Inferior parietal cortex (tissue), 1 donor: Measurements from ENCODE around the gene RIPOR2.
A peak's percentile ranks its signal among the peaks of the same experiment; 100 is the strongest.

Source experiments
- DNase-seq: peaks from one replicate; pipeline ENCODE4 v3.0.0-alpha.2; 2016; ENCODE audit errors: extremely low spot score

The RIPOR2 gene

DNA sequence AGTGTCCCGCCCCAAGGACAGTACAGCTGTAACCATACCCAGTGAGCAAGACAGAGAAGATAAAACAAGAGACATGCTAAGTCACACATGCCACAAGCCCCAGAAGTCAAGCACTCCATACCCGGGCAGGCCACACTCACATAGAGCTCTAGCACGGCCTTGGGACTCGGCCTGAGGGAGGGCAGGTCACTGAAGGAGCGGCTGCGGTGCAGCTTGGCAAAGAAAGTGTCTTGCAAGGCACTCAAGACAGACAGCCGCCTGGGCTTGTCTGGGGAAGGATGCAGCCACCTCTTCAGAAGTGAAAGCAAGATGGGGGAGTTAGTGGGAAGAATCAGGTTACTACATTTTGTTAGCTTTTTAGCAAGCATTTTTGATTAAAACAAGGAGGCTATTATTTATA, 88.4 kb downstream of the RIPOR2 start:
- DNase-seq, result no peak

DNA sequence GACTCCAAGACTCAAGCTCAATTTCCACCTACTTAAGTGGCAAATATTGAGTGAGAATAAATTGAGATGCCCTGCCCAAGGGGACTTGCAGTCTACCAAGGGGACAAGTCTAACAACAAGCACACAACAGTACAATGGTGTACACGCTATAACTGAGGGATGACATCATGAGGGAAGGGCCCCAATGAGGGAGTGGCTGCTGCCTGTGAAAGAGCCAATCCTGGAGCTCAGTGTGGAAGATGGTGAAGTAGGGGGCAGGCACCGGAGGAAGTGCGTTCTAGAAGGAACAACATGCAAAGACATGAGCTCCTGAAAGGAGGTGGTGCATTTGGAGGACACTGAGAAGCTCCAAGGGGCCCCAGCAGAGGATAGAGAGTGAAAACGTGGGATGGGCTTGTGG, 90.2 kb downstream of the RIPOR2 start:
- no peak for DNase-seq

DNA sequence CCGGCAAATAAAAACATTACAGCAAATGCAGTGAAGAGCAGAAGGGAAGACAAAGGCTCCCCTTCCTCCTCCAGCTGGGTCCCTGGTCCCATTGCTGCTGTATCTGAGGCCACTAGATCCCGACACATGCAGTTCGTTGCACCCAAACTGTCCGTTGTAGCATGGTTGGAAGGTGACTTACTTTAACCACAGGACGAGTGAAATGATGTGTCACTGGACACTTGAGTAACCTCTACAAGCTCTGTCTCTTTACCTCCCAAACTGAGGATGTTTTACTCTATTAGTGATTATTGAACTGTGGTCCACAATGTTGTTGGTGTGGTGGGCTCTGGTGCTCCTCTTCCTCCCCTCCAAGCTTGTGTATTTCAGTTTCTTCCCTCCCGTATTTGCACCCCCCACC, 90.9 kb downstream of the RIPOR2 start:
- DNase-seq, result no peak

DNA sequence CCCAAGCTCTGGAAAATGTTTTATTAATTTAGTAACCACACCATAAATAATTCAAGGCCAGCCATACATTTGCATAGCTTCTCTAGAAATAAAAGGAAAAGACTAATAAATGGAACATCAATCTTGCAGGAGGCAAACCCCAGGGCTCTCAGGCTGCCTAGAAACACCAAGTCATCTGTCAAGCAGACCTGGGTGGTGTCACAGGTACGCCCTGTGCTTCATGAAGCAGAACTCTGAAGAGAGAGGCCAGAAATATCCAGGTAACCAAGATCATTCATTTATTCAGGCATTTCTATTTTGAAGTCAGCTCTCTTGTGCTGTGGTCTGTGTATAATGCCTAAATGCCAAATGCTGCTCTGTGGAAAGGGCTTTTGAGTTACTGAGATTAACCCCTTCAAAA, 91.7 kb downstream of the RIPOR2 start:
- no peak for DNase-seq

DNA sequence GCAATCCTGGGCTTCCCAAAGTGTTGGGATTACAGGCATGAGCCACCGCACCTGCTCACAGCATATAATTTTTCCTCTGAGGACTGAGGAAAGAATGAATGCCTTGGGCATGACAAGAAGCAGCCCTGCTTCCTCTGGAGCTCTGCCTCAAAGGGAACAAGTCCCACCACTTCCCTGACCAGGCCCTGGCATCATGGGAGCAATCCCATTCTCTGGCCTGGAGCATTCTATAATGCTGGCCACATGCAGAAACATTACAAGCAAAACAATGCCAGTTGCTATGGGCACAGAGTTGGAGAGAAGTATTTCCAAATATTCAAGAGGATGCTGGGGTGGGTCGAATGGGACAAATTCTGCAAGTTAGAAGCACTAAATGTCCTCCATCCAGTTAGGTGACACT, 95.6 kb downstream of the RIPOR2 start:
- DNase-seq, result no peak

DNA sequence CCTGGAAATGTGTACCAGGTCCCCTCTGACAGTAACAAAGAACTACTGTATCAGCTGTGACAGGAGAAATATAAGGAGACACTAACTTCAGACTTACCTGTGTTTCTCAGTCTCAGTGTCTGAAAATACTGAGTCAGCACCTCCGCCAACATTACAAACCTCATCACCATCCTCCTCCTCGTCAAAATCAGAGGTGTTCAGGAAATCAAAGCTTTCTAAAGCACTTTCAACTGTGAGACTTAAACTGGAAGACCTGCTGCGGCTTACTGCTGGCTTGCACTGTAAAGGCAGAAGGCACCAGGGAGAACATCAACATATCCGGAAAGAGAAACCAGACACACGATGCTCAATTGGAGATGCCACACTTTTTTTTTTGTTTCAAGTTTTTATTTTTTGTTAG, 96.8 kb downstream of the RIPOR2 start:
- DNase-seq, result no peak

DNA sequence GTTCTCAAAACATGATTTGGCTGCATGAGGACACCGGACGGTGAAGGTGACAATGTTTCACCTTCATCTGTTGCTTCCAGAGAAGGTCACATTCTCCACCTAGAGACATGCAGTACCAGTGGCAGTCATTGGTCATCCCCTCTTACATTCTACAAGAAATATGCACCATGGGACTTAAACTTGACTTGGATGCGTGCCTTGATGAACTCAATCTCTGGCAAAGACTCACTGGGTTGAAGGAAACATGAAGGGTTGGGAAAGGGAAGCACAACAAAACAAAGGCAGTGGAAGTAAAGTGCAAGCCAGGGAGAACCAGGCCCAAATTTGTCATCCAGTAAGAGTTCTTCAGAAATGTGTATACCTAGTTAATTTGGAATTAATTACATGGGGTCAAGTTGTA, 97.7 kb downstream of the RIPOR2 start:
- no peak for DNase-seq

DNA sequence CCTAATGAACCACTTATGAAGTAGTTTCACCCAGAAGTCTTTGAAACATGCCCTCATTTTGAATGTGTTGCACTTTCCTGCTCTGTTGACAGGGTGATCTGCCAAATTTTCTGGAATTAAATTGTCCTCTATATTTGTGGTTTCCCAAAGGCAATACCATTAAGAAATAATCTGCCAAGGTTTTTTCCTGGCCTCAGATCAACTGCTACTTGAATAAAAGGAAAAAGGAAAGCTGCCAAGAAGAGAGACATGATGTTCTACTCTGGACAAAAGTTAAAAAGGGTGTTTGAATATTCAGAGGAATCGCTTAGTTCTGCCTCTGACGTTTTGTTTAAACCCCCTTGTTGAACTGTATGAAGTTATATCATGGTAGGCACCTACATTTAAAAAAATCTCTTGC, 99.7 kb downstream of the RIPOR2 start:
- peak; percentile 59 for DNase-seq

DNA sequence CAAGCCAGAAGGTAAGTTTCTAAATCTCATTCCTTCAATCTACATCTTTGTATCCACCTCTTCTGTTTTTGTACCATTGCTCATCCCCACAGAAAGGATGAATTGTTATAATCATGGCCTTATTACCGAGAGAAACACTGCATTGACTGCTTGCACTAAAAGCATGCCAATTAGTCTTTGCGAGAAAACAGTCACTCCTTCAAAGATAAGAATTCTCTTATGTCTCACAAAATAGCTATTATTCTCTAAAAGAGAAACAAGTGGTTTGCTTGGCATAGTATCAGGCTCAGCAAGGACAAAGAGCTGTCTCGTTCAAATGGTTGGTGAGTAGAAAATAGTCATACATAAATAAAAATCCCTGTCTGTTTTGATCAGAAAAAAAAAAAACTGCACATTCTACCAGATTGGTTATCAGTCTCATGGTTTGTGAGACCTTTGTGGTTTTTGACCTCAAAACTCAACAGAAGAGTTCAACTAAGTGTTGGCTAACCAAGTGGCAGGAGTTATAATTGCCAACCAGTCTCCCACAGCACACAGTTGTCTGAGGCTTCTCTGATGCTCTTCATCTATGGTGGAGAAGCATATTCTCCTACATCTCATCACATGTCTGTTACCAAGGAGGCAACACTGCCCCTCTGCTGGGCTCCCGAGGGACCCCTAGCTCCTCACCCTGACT, 101.9 kb downstream of the RIPOR2 start:
- no peak for DNase-seq

DNA sequence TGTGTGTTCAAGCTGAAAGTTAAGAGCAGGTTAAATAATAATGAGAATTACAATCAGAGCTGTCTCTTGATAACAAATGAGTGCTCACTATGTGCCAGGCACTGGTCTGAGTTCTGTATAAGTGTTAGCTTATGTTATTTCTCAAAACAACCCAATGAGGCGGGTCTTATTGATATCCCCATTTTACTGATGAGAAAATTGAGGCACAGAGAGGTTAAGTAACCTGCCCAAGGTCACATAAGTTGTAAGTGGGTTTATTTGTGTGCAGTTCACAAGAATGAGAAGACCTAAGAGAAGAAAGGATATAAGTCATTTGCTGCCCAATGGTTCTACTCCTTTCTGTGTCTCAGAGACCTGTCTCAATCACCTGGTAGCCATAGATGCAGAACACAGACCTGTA, 103.0 kb downstream of the RIPOR2 start:
- DNase-seq, result no peak

DNA sequence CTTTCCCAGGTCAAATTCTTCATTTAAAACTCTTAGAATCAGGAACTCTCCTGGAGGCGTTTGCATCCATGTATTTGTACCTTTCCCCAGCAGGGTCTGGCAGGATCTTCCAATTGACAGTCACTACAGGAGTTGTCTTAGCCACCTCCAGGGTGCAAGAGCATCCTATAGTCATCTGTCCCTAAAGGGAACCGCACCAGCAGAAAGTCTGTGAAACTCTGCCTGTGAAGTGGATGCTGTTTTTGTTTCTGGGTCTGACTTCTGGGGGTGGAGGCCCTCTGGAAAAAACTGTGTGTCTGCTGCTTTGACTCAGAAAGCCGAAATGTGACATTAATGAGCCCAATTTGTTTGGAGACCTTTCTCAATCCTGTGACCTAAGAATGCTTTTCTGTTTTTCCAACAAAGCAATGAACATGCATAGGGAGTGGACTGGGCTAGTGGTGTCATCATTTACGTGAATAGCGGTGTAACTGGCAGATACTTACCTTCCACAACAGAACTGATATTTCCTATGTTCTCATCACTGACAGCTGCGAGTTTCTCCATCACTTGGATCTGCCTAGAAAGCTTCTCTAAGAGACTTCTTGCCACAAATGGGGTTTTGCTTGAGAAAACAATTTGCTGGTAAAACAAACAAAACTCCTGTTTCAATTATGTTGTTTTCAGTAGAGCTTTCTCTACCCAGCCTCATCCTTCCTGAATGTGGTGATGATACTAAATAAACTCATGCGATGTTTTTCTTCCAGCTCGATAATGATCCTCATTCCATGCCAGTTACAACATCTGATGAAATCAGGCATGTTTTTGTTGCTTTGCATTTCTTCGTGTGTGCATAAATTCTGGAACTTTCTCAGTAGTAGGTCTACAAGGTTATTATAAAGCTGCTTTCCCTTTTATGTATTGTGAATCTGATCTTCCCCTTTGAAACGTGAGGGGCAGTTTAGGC, 103.7 kb downstream of the RIPOR2 start:
- no peak for DNase-seq

DNA sequence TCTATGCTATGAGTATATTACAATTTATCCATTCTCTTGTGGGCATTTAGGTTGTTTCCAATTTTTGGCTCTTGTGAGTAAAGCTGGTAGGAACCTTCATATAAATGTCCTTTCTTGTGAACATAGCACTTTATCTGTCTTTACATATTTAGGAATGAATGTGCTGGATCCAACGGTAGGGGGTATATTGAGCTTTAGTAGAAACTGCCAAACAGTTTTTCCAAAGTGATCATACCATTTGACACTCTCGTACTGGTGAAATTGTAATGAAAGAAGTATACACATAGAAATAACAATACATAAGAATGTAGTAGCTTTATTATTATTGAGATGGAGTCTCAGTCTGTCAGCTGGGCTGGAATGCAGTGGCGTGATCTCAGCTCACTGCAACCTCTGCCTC, 106.1 kb downstream of the RIPOR2 start:
- no peak for DNase-seq

DNA sequence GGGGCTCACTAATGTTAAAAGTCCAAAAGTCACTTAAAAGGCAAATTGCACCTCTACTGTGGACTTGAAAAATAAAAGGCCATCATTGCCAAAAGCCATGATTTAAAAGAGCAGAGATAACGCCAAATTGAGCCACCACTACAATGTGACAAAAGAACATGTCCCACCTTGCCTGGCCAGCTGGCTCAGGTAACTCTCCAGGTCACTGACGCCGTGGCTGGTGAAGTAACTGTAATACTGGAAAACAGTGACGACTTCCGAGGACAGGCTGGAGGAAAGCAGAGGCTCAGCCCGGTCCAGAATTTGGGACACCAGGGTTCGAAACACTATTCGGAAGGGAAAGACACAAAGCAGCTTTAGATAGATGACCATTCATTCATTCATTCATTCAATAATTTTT, 107.8 kb downstream of the RIPOR2 start:
- no peak for DNase-seq

DNA sequence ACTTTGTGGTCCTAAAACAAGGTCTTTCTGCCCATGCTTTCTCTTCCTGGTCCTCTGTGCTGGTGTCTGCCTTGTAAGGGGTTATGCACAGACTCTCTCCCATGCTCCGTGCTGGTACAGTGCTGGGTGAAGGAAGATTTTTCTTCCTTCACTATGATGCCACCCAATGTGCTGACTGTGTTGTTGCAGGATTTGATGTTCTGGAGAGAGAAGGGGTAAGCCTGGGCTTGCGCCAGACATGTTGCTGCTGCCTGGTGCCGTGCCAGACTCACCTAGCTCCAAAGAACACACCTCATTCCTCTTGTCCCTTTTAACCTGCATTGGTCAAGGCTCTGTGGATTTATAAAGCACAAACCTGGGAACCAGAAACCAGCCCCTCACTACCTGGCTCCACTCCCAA, 108.6 kb downstream of the RIPOR2 start:
- DNase-seq, result no peak

DNA sequence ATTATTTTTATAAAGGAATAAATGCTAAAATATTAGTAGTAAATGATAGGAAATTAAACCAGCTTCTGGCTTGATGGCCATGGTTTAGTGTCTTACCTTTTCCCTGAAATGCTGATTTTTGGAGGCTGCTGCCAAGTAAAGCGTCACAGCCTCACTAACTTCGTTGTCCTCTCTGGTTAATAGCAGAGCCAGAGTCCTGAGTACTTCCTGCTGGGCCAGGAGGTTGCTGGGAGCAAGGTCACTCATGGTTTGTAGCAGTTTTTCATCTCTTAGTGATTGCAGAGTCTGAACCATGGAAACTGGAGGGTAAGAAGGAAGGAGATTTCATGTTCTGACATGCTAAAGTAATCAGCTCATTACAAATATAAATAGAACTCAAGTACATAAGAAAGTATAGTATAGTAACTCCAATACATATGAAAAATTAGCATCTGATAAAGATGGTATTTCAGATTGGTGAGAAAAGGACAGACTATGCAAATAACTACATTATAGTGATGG, 110.6 kb downstream of the RIPOR2 start:
- no peak for DNase-seq

DNA sequence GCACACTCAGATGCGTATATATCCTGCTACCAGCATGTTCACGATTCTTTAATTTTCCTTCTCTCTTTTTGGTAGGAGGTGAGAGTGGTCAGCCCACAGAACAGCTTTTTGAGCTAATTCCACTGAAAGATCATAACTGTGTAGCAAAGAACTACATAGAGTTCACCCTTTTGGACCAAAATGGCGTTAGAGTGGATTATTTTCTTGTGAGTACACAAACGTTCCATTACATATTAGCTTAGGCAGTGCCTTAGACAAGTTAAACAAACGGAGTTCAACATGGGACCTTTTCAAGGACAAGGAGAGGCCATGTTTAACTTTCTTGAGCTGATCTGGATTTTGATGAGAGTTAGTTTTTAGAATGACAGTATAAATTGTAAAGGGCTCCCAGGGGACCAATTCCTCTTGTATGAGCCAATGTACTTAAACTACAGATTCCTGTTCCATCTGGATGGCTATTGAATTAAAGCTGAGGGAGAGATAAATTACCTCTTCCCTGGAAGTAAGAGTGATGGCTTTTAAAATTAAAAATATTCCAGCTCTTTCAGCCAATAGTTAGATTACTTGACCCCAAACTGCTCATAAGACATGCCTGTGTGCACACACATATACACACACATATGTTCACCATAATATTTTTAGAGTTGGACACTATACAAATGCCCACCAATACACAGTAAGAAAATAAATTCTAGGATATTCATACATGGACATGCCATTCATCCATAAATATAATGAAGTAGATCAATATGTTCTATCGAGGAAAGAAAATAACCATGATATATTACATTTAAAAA, 111.4 kb downstream of the RIPOR2 start:
- DNase-seq, result no peak

DNA sequence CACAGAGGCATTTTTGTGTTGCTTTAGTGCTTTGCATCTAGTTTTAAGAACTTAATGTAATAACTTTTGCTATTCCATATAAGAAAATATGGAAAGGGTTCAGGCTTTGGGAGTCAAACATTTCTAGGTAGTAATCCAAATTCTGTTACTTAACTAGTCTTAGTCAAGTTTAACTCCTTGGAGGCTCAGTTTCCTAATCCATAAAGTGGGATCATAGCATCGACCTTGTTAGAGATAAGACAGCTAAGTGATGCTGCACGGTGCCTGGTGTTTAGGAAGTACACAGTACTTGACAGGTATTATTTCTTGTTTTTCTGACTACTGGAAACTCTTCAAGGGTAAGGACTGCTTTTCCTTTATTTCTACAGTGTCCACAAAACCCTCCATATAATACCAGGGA, 112.6 kb downstream of the RIPOR2 start:
- no peak for DNase-seq

DNA sequence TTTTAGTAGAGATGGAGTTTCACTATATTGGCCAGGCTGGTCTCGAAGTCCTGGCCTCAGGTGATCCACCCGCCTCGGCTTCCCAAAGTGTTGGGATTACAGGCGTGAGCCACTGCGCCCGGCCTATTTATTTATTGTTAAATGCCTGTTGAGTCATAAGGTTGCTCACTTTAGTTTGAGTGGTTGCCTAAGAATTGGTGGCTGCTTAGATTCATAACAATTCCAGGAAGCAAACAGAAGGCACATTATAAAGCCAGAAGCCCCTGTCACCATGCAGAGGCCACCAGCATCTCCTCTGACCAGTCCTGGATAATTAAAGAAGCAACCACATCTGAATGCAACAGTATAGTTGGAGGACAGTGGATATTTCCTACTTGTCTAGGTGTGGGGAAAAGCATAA, 113.1 kb downstream of the RIPOR2 start:
- DNase-seq, result no peak

DNA sequence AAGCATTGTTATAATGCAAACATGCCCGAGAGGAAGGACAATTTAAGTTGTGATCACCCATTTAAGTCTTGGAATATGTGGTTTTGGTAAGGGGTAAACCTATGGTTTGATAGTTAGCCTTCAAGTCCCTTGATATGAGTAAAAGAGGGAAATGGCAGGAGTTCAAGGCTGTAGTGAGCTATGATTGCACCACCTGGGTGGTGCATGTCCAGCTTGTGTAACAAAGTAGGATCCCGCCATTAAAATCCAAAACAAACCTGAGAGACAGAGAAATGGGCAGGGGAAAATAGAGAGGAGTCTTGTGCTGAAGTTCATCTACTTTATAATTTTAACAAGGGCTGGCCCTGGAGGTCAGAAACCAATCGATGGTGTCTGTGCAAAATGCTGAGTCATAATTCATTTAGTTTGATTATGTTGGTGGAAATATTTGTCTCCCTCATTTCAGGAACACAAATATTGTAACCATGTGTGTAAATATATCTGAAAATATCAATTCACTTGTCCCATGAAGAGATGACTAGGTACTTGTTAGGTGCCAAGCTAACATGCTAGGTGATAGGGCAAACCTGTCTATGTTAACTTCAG, 113.8 kb downstream of the RIPOR2 start:
- no peak for DNase-seq

DNA sequence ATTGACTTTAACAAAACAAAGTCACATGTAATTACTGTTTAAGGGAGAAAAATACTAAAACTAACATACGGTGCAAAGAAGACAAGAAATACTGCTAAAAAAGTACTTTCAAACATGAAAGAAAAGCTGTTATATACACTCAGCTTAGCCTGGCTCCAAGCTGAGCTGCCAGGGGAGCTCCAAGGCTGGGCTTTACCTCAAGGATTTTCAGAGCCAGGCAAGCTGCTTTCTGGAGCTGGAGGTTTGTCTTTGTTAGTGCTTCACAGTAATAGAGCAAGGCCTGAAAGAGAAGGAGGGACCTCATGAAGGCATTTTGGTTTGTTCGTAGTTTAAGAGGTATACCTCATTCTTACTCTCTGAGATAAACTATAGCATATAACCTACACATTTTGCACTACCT, 117.4 kb downstream of the RIPOR2 start:
- DNase-seq, result no peak

DNA sequence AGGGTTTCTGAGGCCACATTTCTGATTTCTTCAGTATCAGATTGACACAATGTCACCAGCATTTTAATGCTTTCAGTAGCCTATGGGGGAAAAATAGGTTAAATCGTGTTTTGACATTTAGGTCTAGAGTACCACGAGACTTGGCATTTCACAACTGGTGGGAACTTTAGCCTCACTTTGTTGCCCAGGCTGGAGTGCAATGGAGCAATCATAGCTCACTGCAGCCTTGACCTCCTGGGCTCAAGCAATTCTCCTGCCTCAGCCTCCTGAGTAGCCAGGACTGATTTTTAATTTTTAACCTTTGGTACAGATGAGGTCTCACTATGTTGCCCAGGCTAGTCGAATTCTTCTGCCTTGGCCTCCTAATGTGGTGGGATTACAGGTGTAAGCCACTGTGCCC, 126.0 kb downstream of the RIPOR2 start:
- no peak for DNase-seq

DNA sequence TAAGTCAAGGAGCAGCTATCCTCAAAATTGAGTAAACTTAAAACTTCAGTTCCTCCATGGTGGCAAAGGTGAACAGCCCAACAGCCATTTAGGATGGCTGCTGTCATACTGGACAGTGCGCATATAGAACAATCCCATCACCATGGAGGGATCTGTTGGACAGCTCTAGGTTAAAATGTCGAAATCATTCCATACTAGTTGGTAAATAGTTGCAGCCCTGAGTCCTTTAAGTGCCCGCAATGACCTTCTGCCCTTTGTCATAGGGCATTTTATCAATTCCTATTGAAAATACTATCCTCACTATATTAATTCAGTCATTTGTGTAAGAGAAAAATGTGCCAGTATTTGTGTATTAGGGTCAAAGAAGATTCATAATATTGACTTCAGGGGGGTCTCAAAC, 128.2 kb downstream of the RIPOR2 start:
- DNase-seq, result no peak
